ENCODE results near the gene GTPBP2.

GRCh38 chr6:43593938-43594337 lies 35.1 kb downstream of the GTPBP2 start:
- TF ChIP-seq CTCF (IDR thresholded peaks at IDR 0.05) (no peak), POLR2AphosphoS5 (IDR thresholded peaks at IDR 0.05; ENCODE audit: insufficient read depth in 1 of 2, low read depth in 1 of 2) (no peak)
